K562 (cell line): ENCODE results near the gene DPP10.

ENCODE experiments used
- CBX5 ChIP-seq: IDR thresholded peaks from 2 replicates; pipeline ENCODE4 v1.6.1; 2014; ENCODE audit warnings: low read depth, borderline replicate concordance
- CEBPB ChIP-seq: fragments of 450-650 bp; IDR thresholded peaks from 2 replicates; pipeline ENCODE4 v1.6.1; 2016; ENCODE audit warnings: missing genetic modification characterization, missing compliant biosample characterization
- EZH2 ChIP-seq: IDR thresholded peaks from 2 replicates; pipeline ENCODE4 v1.6.1; 2012; ENCODE audit warnings: low read depth, mild to moderate bottlenecking, inconsistent platforms, low read length, borderline replicate concordance
- GATAD2A ChIP-seq: fragments of 450-650 bp; IDR thresholded peaks from 2 replicates; pipeline ENCODE4 v1.6.1; 2017
- JUND ChIP-seq, 2 experiments: IDR thresholded peaks; 2 replicates in 1 of 2; 3 replicates in 1 of 2; pipeline ENCODE4 v1.6.1; 2011; ENCODE audit warnings: borderline replicate concordance in 2 of 2, low read depth in 2 of 2, low read length in 2 of 2, improper control_type of control experiment in 1 of 2, missing biosample characterization in 1 of 2, missing genetic modification characterization in 1 of 2, missing genetic modification reagents in 1 of 2
- KAT7 ChIP-seq: sonication (generic); formaldehyde crosslinking; IDR thresholded peaks from 2 replicates; pipeline ENCODE4 v1.8.0; 2022; ENCODE audit warnings: missing genetic modification reagents, mild to moderate bottlenecking, borderline replicate concordance
- MTA3 ChIP-seq: fragments of 450-650 bp; formaldehyde crosslinking; IDR thresholded peaks from 2 replicates; pipeline ENCODE4 v1.6.1; 2017; ENCODE audit warnings: mild to moderate bottlenecking, borderline replicate concordance
- SRSF1 ChIP-seq: fragments of 200-400 bp; formaldehyde crosslinking; IDR thresholded peaks from 2 replicates; pipeline ENCODE4 v1.6.1; 2017; ENCODE audit warnings: mild to moderate bottlenecking, low read depth, low read length, moderate library complexity
- TBL1XR1 ChIP-seq, 2 experiments: IDR thresholded peaks; 2 replicates each; pipeline ENCODE4 v1.6.1; 2012; ENCODE audit warnings: improper control_type of control experiment in 2 of 2, low read length in 2 of 2, mild to moderate bottlenecking in 1 of 2
- TF ChIP-seq, protein P1 (sequence below), 3 experiments: IDR thresholded peaks in 2 of 3; conservative IDR thresholded peaks in 1 of 3; 2 replicates each; pipeline ENCODE4 v1.5.1; 2011 to 2012; ENCODE audit warnings: low read length in 3 of 3, mild to moderate bottlenecking in 3 of 3, control low read depth in 2 of 3, improper control_type of control experiment in 1 of 3, inconsistent platforms in 1 of 3, low read depth in 1 of 3, mixed read lengths in 1 of 3, moderate library complexity in 1 of 3; ENCODE audit not compliant: insufficient read depth in 2 of 3

DNA sequence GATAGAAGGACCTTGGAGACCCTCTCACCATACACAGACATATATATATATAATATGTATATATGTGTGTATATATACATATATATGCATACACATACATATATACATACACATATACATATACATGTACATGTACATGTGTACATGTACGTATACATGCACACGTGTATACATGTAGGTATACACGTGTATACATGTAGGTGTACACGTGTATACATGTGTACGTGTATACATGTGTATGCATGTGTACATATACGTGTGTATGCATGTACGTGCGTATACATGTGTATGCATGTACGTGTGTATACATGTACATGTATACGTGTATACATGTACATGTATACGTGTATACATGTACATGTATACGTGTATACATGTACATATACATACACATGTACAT lies 54.5 kb downstream of the DPP10 start:
- TF ChIP-seq SRSF1, result no peak
- TF ChIP-seq GATAD2A, result no peak
- no peak for TF ChIP-seq KAT7
- TF ChIP-seq CBX5, result no peak
- TF ChIP-seq CEBPB (tag), result no peak
- TF ChIP-seq JUND (IDR thresholded peaks at IDR 0.05; ENCODE audit: borderline replicate concordance, low read depth, low read length), result no peak
- TF ChIP-seq JUND (tag; IDR thresholded peaks at IDR 0.05; ENCODE audit: borderline replicate concordance, low read depth, low read length), result no peak
- TF ChIP-seq, protein P1, sequence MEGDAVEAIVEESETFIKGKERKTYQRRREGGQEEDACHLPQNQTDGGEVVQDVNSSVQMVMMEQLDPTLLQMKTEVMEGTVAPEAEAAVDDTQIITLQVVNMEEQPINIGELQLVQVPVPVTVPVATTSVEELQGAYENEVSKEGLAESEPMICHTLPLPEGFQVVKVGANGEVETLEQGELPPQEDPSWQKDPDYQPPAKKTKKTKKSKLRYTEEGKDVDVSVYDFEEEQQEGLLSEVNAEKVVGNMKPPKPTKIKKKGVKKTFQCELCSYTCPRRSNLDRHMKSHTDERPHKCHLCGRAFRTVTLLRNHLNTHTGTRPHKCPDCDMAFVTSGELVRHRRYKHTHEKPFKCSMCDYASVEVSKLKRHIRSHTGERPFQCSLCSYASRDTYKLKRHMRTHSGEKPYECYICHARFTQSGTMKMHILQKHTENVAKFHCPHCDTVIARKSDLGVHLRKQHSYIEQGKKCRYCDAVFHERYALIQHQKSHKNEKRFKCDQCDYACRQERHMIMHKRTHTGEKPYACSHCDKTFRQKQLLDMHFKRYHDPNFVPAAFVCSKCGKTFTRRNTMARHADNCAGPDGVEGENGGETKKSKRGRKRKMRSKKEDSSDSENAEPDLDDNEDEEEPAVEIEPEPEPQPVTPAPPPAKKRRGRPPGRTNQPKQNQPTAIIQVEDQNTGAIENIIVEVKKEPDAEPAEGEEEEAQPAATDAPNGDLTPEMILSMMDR (IDR thresholded peaks at IDR 0.05 in 2 of 3, conservative IDR thresholded peaks at IDR 0.05 in 1 of 3; ENCODE audit: insufficient read depth in 2 of 3, low read depth in 1 of 3, low read length in 3 of 3), result no peak
- no peak for TF ChIP-seq TBL1XR1 (IDR thresholded peaks at IDR 0.05; ENCODE audit: low read length in 2 of 2)
- TF ChIP-seq EZH2, result no peak
- no peak for TF ChIP-seq MTA3
